Rectal smooth muscle tissue (tissue), 1 donor: ENCODE results near the gene KRTAP4-7.
"Not testable (repeated sequence)": the region's sequence is repeated elsewhere in the genome, so short reads cannot be mapped to it uniquely, and the experiment has no call there.

Experiments used
- H3K27ac ChIP-seq: one replicate; pipeline ENCODE4 v1.7.0; 2013; ENCODE audit warnings: low read depth, low read length, inconsistent platforms
- H3K27me3 ChIP-seq: one replicate; pipeline ENCODE4 v1.7.0; 2013; ENCODE audit warnings: low read length; ENCODE audit not compliant: control insufficient read depth, insufficient read depth
- H3K36me3 ChIP-seq: one replicate; pipeline ENCODE4 v1.7.0; 2013; ENCODE audit warnings: low read length; ENCODE audit not compliant: control insufficient read depth, insufficient read depth
- H3K4me1 ChIP-seq: one replicate; pipeline ENCODE4 v1.7.0; 2013; ENCODE audit warnings: low read length; ENCODE audit not compliant: control insufficient read depth, insufficient read depth
- H3K4me3 ChIP-seq: one replicate; pipeline ENCODE4 v1.7.0; 2013; ENCODE audit warnings: low read length
- H3K9ac ChIP-seq: one replicate; pipeline ENCODE4 v1.7.0; 2013; ENCODE audit warnings: low read length

Gene KRTAP4-7

DNA sequence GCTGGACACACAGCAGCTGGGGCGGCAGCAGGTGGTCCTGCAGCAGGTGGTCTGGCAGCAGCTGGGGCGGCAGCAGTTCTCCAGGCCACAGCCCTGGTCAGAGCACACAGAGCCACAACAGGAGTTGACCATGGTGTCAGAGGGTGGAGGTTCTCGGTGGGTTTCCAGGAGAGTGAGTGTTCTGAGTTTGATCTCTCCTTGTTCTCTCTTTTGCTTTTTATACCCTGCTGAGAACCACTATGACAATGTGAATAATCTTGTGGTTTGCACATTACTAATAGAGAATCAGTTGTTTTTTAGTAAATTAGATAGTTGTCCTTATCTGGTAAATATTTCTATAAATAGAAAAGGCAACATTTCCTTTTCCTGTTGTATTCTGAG is 40.0 kb downstream of the KRTAP4-7 start, which contains the start of gene KRTAP4-12:
KRTAP4-12 (minus strand) TSS at position 192 of the 381 bp plus-strand sequence; CDS start at position 132, 60 bp downstream.
- H3K4me3 ChIP-seq, H3K27ac ChIP-seq, H3K27me3 ChIP-seq, H3K9ac ChIP-seq, H3K4me1 ChIP-seq, H3K36me3 ChIP-seq: not testable (repeated sequence)

DNA sequence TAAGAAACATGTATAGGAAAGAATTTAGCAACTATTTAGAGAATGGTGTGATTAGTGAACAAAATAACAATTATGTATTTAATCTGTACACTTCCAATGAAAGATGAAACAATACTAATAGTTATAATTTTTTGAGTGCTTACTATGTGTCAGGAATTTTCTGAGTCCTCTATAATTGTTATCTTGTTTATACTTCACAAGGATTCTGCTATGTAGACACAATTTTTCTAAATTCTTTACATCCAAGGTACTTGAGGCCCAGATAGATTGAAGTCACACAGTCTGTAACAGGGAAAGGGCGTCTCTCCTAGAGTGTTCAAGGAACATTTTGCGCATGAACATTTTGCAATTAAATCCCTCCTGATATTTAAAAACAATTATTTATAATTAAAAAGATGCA is 41.1 kb downstream of the KRTAP4-7 start:
- no peaks in the 10 kb centered on the region for H3K36me3 ChIP-seq
- H3K4me3 ChIP-seq = no peak overlapping the region
- no peak overlapping the region for H3K27ac ChIP-seq
- H3K27me3 ChIP-seq = no peaks in the 10 kb centered on the region
- H3K4me1 ChIP-seq = no peaks in the 10 kb centered on the region
- H3K9ac ChIP-seq = no peak overlapping the region

DNA sequence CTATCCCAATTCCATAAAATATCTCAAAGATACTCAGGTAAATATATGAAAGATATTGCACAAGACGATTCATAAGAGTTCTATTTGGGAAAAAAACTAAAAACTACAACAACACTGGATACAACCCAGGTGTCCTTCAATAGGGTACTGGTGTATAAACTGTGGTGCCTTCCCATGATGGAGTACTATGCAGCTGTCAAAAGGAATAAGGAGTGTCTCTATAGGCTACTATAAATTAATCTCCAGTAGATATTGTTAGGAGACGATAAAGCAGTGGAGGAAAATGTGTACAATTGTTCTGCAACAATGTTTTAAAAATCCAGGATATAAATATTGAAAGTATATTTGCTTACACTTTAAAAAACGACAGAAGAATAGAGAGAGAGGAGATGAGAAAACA is 42.5 kb downstream of the KRTAP4-7 start:
- no peaks in the 10 kb centered on the region for H3K36me3 ChIP-seq
- no peak overlapping the region for H3K27ac ChIP-seq
- H3K27me3 ChIP-seq = no peaks in the 10 kb centered on the region
- H3K4me3 ChIP-seq = no peak overlapping the region
- no peak overlapping the region for H3K9ac ChIP-seq
- H3K4me1 ChIP-seq = no peaks in the 10 kb centered on the region

DNA sequence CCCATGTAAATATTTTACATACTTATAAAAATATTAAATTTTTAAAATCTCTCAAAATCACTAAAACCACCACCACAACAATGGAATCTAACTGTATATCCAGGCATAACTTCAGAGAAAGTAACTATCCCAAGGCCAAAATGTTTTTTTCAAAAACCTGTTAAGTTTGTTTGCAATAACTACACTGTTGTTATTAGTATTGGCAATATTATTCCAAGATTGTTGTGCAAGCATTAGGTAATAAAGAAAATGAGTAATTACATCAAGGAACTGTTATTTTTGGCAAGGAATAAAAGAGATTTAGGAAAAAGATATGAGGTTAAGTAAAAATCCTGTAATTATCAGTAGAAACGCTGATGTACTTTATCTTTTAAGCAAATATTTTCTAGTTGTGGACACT is 43.4 kb downstream of the KRTAP4-7 start:
- H3K4me1 ChIP-seq = no peaks in the 10 kb centered on the region
- H3K4me3 ChIP-seq = no peak overlapping the region
- no peak overlapping the region for H3K27ac ChIP-seq
- H3K9ac ChIP-seq = no peak overlapping the region
- H3K27me3 ChIP-seq = no peaks in the 10 kb centered on the region
- H3K36me3 ChIP-seq = no peaks in the 10 kb centered on the region

DNA sequence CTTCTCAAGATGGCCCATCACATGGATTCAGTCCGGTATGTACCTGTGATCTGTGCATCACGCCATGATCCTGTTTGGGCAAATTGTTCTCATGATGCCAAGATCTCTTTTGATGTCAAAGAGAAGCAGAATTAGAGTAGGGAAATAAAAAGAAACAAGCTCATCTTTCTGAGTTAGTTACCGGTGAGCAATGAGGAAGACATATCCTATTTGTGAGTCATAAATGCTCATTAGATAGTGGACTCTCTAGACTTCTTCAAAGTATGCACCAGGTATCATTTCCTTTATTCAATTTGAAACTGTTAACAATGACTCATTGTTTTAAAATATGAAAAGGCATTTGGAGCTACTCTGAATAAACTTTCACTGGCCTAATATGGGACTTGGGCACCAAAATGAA is 48.0 kb downstream of the KRTAP4-7 start:
- Histone ChIP-seq H3K27ac (no peak overlapping the region), H3K27me3 (no peaks in the 10 kb centered on the region)

DNA sequence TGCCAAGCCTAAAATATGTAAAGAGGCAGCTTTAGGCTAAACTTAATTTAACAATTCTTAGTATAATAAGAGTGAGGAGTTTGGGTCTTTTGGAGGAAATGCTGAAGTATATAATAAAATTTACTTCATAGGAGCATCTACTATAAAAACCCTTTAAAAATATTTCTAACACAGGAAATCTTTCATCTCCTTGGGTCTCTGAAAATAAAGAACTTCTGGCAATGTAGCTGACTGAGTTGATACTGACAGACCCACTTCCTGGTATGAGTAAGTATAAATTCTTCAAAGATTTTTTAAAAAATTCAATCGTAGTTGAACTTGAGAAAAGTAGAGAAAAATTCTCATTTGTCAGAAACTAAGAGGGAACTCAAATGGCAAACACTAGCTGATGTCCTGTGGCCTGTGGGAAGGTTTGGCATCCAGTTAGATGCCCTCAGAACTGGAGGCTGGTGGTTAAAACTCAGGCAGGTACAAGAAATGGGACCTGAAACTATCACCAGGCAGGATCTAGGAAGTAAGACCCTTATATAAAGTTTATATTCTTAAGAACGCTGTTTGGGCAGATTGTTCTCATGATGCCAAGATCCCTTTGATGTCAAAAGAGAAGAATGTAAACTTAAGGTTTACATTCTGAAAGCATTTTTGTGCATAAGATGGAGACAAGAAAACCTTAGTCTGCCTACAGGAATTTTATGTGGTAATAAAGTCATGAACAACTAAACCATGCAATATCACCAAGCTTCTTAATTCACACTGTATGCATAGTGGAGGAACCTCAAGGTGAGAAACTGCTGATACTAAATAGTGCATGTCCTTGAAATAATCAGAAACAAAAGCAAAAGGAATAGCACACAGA is 50.2 kb downstream of the KRTAP4-7 start:
- Histone ChIP-seq H3K27ac (no peak overlapping the region), H3K4me3 (no peak overlapping the region), H3K4me1 (no peaks in the 10 kb centered on the region), H3K27me3 (no peaks in the 10 kb centered on the region), H3K9ac (no peak overlapping the region), H3K36me3 (no peaks in the 10 kb centered on the region)

More for the DNA sequence above, 48.0 kb downstream of the KRTAP4-7 start:
- Histone ChIP-seq H3K4me3 (no peak overlapping the region), H3K9ac (no peak overlapping the region), H3K36me3 (no peaks in the 10 kb centered on the region), H3K4me1 (no peaks in the 10 kb centered on the region)
